B cell (primary cell): Measurements from ENCODE around the gene ISL2. TPM values are rescaled to one million over a fixed set of nuclear protein-coding genes. Genes with fewer than 3 reads are reported as not detected.
"Not testable (repeated sequence)": the region's sequence is repeated elsewhere in the genome, so short reads cannot be mapped to it uniquely, and the experiment has no call there.

Source experiments
- ATAC-seq: fragments of 200-7000 bp; cut with Tn5 transposase; one replicate; pipeline ENCODE4 v1.10.0; 2021; ENCODE audit warnings: low read depth, mild to moderate bottlenecking, moderate number of reproducible peaks, moderate library complexity
- CTCF ChIA-PET: fragments of 350-600 bp; sonication (Branson Sonifier 250); formaldehyde crosslinking; loops from one replicate; lab custom pipeline; 2021; ENCODE audit warnings: antibody characterized with exemption, inconsistent platforms; lab: Charles Lee
- POLR2A ChIA-PET: fragments of 350-600 bp; sonication (Branson Sonifier 250); formaldehyde crosslinking; loops from one replicate; lab custom pipeline; 2021; ENCODE audit warnings: antibody characterized with exemption; lab: Charles Lee
- DNase-seq: peaks from one replicate; pipeline ENCODE4 v3.0.0; 2013
- H2AFZ ChIP-seq: 2 replicates; pipeline ENCODE4 v1.6.1; 2012; ENCODE audit warnings: mild to moderate bottlenecking, low read depth, low read length; ENCODE audit not compliant: insufficient read depth, poor library complexity, severe bottlenecking
- H3K27ac ChIP-seq, 2 donors: 1 replicate in 1 of 2; 2 replicates in 1 of 2; pipeline ENCODE4 v1.5.1; 2012 to 2013; ENCODE audit warnings: low read length in 2 of 2, mild to moderate bottlenecking in 2 of 2, moderate library complexity in 1 of 2
- H3K27me3 ChIP-seq, 4 experiments: fragments of 200-600 bp in 1 of 4; sonication (generic) in 1 of 4; replicated peaks in 1 of 4; 1 replicate in 2 of 4; 2 replicates in 2 of 4; pipeline versions ENCODE4 v1.6.1 to v1.7.0; 2013 to 2016; ENCODE audit warnings: low read length in 3 of 4, mild to moderate bottlenecking in 2 of 4, mixed read lengths in 1 of 4, moderate library complexity in 1 of 4; ENCODE audit not compliant: insufficient read depth in 4 of 4, control insufficient read depth in 3 of 4; ENCODE audit errors: control extremely low read depth in 1 of 4
- H3K36me3 ChIP-seq, 2 experiments: replicated peaks in 1 of 2; 1 replicate in 1 of 2; 2 replicates in 1 of 2; pipeline versions ENCODE4 v1.6.1 to v1.7.1; 2013; ENCODE audit warnings: low read length in 1 of 2; ENCODE audit not compliant: insufficient read depth in 2 of 2, control insufficient read depth in 1 of 2; ENCODE audit errors: control extremely low read depth in 1 of 2, extremely low read depth in 1 of 2
- H3K4me1 ChIP-seq, 2 donors: fragments of 200-600 bp in 1 of 2; sonication (generic) in 1 of 2; 1 replicate in 1 of 2; 2 replicates in 1 of 2; pipeline versions ENCODE4 v1.5.1 to v1.6.1; 2013 to 2017; ENCODE audit warnings: low read length in 2 of 2; ENCODE audit not compliant: control insufficient read depth in 2 of 2, insufficient read depth in 2 of 2
- H3K4me2 ChIP-seq: replicated peaks from 2 replicates; pipeline ENCODE3; 2012; ENCODE audit warnings: mild to moderate bottlenecking, low read depth, low read length; ENCODE audit not compliant: poor library complexity, severe bottlenecking
- H3K4me3 ChIP-seq, 5 experiments: fragments of 200-600 bp in 1 of 5; sonication (generic) in 1 of 5; 1 replicate in 3 of 5; 2 replicates in 2 of 5; pipeline versions ENCODE4 v1.5.1 to v1.7.0; 2011 to 2016; ENCODE audit warnings: low read length in 4 of 5, mild to moderate bottlenecking in 4 of 5, low read depth in 2 of 5, control low read depth in 1 of 5, moderate library complexity in 1 of 5; ENCODE audit not compliant: insufficient read depth in 1 of 5; ENCODE audit errors: control extremely low read depth in 1 of 5, extremely low read depth in 1 of 5
- H3K79me2 ChIP-seq: fragments of 200-600 bp; sonication (generic); one replicate; pipeline ENCODE4 v1.6.0; 2016; ENCODE audit warnings: low read length; ENCODE audit not compliant: control insufficient read depth, insufficient read depth
- H3K9ac ChIP-seq: fragments of 200-600 bp; sonication (generic); 2 replicates; pipeline ENCODE4 v1.6.1; 2017; ENCODE audit warnings: mild to moderate bottlenecking, low read length, moderate library complexity
- H3K9me3 ChIP-seq, 3 donors: one replicate each; pipeline versions ENCODE4 v1.6.1 to v1.7.1; 2013; ENCODE audit warnings: low read length in 2 of 3; ENCODE audit not compliant: control insufficient read depth in 2 of 3, insufficient read depth in 1 of 3; ENCODE audit errors: control extremely low read depth in 1 of 3
- H4K20me1 ChIP-seq: 2 replicates; pipeline ENCODE4 v1.6.0; 2012; ENCODE audit warnings: mild to moderate bottlenecking, low read length; ENCODE audit not compliant: insufficient read depth, control insufficient read depth, poor library complexity, severe bottlenecking
- H3K27ac Mint-ChIP-seq: one replicate; pipeline ENCODE4 v1.8.0; 2021; ENCODE audit warnings: mixed read lengths
- H3K27me3 Mint-ChIP-seq: one replicate; pipeline ENCODE4 v1.8.0; 2021; ENCODE audit warnings: mixed read lengths
- H3K4me1 Mint-ChIP-seq: one replicate; pipeline ENCODE4 v1.8.0; 2021; ENCODE audit warnings: mixed read lengths
- H3K4me3 Mint-ChIP-seq: one replicate; pipeline ENCODE4 v1.8.0; 2021; ENCODE audit warnings: mixed read lengths
- H3K9me3 Mint-ChIP-seq: one replicate; pipeline ENCODE4 v1.8.0; 2022; ENCODE audit warnings: mixed read lengths; ENCODE audit not compliant: insufficient read depth
- EZH2 ChIP-seq: IDR thresholded peaks from 2 replicates; pipeline ENCODE4 v1.6.1; 2012; ENCODE audit warnings: borderline replicate concordance, low read depth, mild to moderate bottlenecking, moderate library complexity, low read length; ENCODE audit not compliant: insufficient read depth, poor library complexity, severe bottlenecking
- WGBS: methylation state at CpG from one replicate; pipeline ENCODE4 v1.1.5; 2013; ENCODE audit warnings: missing lambda C conversion rate; ENCODE audit not compliant: insufficient coverage; 5-methylcytosine and 5-hydroxymethylcytosine counted together
- intact Hi-C: fragments of 100-400 bp; cut with micrococcal nuclease; formaldehyde crosslinking; loops from one replicate; pipeline ENCODE4 v1.10.0; 2022
- polyA plus RNA-seq: library from polyadenylated mRNA; depleted of rRNA; stranded (reverse); fragments of >200 nt; gene quantifications from 2 replicates; pipeline ENCODE4 v1.2.3, GENCODE V29; 2012
- total RNA-seq, 2 donors: library from RNA; stranded (reverse); fragments of 120-200 nt in 1 of 2; gene quantifications; 1 replicate in 1 of 2; 2 replicates in 1 of 2; pipeline versions ENCODE4 v1.2.3 to v1.2.4, GENCODE V29; 2013 to 2022
- TF ChIP-seq, protein P1 (sequence below): fragments of 200-600 bp; IDR thresholded peaks from one replicate; pipeline ENCODE4 v1.8.0; 2022; ENCODE audit warnings: antibody characterized with exemption, mild to moderate bottlenecking

The ISL2 gene
- total and polyA plus RNA-seq, 2 donors (not counting 1 experiment from before 2014, with no cell fraction given) = 0.59 to 1.8 TPM

DNA sequence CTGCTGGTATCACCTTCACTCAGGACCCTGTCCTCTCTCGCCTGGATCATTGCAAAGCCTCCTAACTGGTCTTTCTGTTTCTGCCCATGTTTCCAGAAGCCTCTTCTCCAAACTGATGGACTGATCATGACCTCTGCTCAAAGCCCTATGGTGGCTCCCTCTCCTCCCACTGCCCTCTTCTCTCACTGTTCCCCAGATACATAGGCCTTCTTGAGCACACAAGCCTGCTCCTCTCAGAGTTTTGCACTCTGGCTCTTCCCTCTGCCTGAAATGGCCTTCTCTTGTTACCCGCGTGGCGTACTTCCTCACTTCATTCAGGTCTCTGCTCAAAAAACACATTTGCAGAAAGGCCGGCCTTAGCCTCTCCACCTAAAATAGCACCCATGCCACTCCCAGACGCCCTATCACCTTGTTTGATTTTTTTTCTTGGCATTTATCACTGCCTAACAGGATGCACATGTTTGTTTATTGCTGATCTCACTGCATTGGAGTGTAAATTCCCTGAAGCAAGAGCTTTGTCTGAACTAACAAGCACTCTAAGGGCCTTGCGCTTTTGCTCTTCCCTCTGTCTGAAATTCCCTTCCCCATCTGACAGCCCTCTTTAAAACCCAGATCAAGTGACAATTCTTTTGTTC is 23.9 kb upstream of the ISL2 start:
- Mint-ChIP-seq H3K27ac (peak overlapping the region; percentile 66), H3K27me3 (no peaks in the 10 kb centered on the region), H3K4me1 (peaks cover 30% of the 10 kb centered on the region), H3K4me3 (peak overlapping the region; percentile 74), H3K9me3 (no peaks in the 10 kb centered on the region)
- ChIA-PET POLR2A (interaction anchor here (1.2 to 1.8 kb wide), 2 partner anchors 27 to 116 kb away, joined by 3 to 7 read pairs; no protein-coding TSS in a partner anchor), CTCF (no interaction called here)
- Histone ChIP-seq H3K4me2 (no peak overlapping the region), H3K36me3 (peaks cover 0 to 2% of the 10 kb centered on the region in 2 experiments), H2AFZ (no peak overlapping the region), H3K27me3 (peaks cover 0 to 5% (median 1%) of the 10 kb centered on the region in 4 experiments), H4K20me1 (peaks cover 16% of the 10 kb centered on the region), H3K9ac (no peak overlapping the region), H3K79me2 (peaks cover 41% of the 10 kb centered on the region), H3K4me1 (peaks cover 11 to 12% of the 10 kb centered on the region in 2 donors), H3K4me3 (no peak overlapping the region), H3K27ac (no peak overlapping the region), H3K9me3 (no peaks in the 10 kb centered on the region)
- intact Hi-C loops = no loop called here
- DNase-seq (no peak), ATAC-seq (no peak)
- 97% methylated on average over 6 of the region's 7 CpGs for WGBS
- TF ChIP-seq, protein P1, sequence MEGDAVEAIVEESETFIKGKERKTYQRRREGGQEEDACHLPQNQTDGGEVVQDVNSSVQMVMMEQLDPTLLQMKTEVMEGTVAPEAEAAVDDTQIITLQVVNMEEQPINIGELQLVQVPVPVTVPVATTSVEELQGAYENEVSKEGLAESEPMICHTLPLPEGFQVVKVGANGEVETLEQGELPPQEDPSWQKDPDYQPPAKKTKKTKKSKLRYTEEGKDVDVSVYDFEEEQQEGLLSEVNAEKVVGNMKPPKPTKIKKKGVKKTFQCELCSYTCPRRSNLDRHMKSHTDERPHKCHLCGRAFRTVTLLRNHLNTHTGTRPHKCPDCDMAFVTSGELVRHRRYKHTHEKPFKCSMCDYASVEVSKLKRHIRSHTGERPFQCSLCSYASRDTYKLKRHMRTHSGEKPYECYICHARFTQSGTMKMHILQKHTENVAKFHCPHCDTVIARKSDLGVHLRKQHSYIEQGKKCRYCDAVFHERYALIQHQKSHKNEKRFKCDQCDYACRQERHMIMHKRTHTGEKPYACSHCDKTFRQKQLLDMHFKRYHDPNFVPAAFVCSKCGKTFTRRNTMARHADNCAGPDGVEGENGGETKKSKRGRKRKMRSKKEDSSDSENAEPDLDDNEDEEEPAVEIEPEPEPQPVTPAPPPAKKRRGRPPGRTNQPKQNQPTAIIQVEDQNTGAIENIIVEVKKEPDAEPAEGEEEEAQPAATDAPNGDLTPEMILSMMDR = no peak
- no peak for TF ChIP-seq EZH2

DNA sequence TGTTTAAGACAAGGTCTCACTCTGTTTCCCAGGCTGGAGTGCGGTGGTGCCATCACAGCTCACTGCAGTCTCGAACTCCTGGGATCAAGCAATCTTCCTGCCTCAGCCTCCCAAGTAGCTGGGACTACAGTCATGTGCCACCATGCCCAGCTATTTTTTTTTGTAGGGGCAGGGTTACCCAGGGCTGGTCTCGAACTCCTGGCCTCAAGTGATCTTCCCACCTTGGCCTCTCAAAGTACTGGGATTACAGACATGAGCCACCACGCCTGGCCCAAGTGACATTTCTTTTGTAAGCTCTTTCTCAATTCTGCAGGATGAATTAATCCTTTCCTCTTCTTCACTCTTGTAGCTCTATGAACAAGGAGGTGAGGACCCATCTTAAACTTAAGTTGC is 23.4 kb upstream of the ISL2 start:
- H3K9me3 ChIP-seq, H3K9me3 Mint-ChIP-seq, intact Hi-C loops, ATAC-seq, H3K4me3 ChIP-seq, H2AFZ ChIP-seq, DNase-seq, H3K27me3 Mint-ChIP-seq, H3K9ac ChIP-seq, CTCF ChIA-PET, H3K4me2 ChIP-seq, H3K27me3 ChIP-seq, H3K36me3 ChIP-seq, H3K27ac ChIP-seq, H3K4me3 Mint-ChIP-seq: not testable (repeated sequence)
- H4K20me1 ChIP-seq = peaks cover 11% of the 10 kb centered on the region
- peaks cover 29% of the 10 kb centered on the region for H3K4me1 Mint-ChIP-seq
- peaks cover 35% of the 10 kb centered on the region for H3K79me2 ChIP-seq
- POLR2A ChIA-PET = interaction anchor here (1.2 kb wide), 1 partner anchor 117 kb away, joined by 3 read pairs; no protein-coding TSS in a partner anchor
- H3K27ac Mint-ChIP-seq = peak overlapping the region; percentile 66
- WGBS = 92% methylated on average over 3 of the region's 4 CpGs
- peaks cover 11 to 12% of the 10 kb centered on the region in 2 donors for H3K4me1 ChIP-seq
